Stomach (tissue), 9 donors: Measurements from ENCODE around the gene KIR3DL2. TPM values are rescaled to one million over a fixed set of nuclear protein-coding genes. Genes with fewer than 3 reads are reported as not detected.
"Not testable (repeated sequence)": the region's sequence is repeated elsewhere in the genome, so short reads cannot be mapped to it uniquely, and the experiment has no call there.

Experiments used
- DNase-seq, 2 donors: peaks; one replicate each; pipeline versions ENCODE4 v3.0.0 to v3.0.0-alpha.2; 2013 to 2019
- H3K27ac ChIP-seq, 5 donors: fragments of 200-600 bp in 4 of 5; sonication (generic) in 4 of 5; one replicate each; pipeline ENCODE4 v1.5.1; 2013 to 2019; ENCODE audit warnings: mild to moderate bottlenecking in 1 of 5, moderate library complexity in 1 of 5
- H3K27me3 ChIP-seq, 3 donors: fragments of 200-600 bp; sonication (generic); one replicate each; pipeline ENCODE4 v1.5.1; 2017 to 2019; ENCODE audit warnings: mixed run types in 1 of 3
- H3K36me3 ChIP-seq, 4 donors: fragments of 200-600 bp; sonication (generic); 1 replicate in 3 of 4; 2 replicates in 1 of 4; pipeline ENCODE4 v1.5.1; 2016 to 2019
- H3K4me1 ChIP-seq, 4 donors: fragments of 200-600 bp; sonication (generic); one replicate each; pipeline ENCODE4 v1.5.1; 2016 to 2019
- H3K4me3 ChIP-seq, 4 donors: fragments of 200-600 bp; sonication (generic) in 3 of 4; one replicate each; pipeline ENCODE4 v1.5.1; 2016 to 2019; ENCODE audit warnings: mild to moderate bottlenecking in 1 of 4
- H3K9me3 ChIP-seq, 4 donors: fragments of 200-600 bp; sonication (generic); one replicate each; pipeline ENCODE4 v1.5.1; 2016 to 2019
- CTCF ChIP-seq, 7 experiments: fragments of 450-650 bp in 4 of 7; fragments of 200-600 bp in 3 of 7; sonication (generic) in 3 of 7; IDR thresholded peaks; one replicate each; pipeline ENCODE4 v1.5.1; 2016 to 2019; ENCODE audit warnings: antibody characterized with exemption in 7 of 7, control low read depth in 2 of 7, mild to moderate bottlenecking in 1 of 7
- EP300 ChIP-seq: sonication (generic); formaldehyde crosslinking; IDR thresholded peaks from one replicate; pipeline ENCODE4 v1.6.1; 2017; ENCODE audit warnings: antibody characterized with exemption
- POLR2A ChIP-seq, 4 donors: fragments of 450-650 bp; IDR thresholded peaks; one replicate each; pipeline ENCODE4 v1.6.1; 2016; ENCODE audit warnings: antibody characterized with exemption in 4 of 4, control low read depth in 2 of 4, mild to moderate bottlenecking in 1 of 4, moderate library complexity in 1 of 4
- POLR2AphosphoS5 ChIP-seq, 3 donors: sonication (generic); formaldehyde crosslinking; IDR thresholded peaks; one replicate each; pipeline ENCODE4 v1.6.1; 2016; ENCODE audit warnings: antibody characterized with exemption in 3 of 3
- WGBS, 5 donors: extraction: QIAGEN DNeasy Blood & Tissue Kit in 3 of 5; methylation state at CpG; one replicate each; pipeline versions ENCODE4 v1.1.5 to v1.1.7; 2013 to 2018; 5-methylcytosine and 5-hydroxymethylcytosine counted together
- intact Hi-C: fragments of 100-400 bp; cut with DNase I; formaldehyde crosslinking; loops from one replicate; pipeline ENCODE4 v1.15.1; 2023; ENCODE audit warnings: low total_unique reads
- polyA plus RNA-seq, 3 donors: library from polyadenylated mRNA; stranded (reverse); fragments of 200-250 nt; gene quantifications; one replicate each; pipeline ENCODE4 v1.2.3, GENCODE V29; 2013
- total RNA-seq, 5 donors: library from RNA; depleted of rRNA; stranded (reverse); fragments of >200 nt; gene quantifications; one replicate each; pipeline versions ENCODE4 v1.1.0 to v1.2.3, GENCODE V29; 2014 to 2016
- donor health status: healthy with polysubstance abuse.
- donor health status: Bipolar disorder and iron deficiency.
- donor health status: healthy.

The KIR3DL2 gene
- total and polyA plus RNA-seq, 8 donors: not detected

GRCh38 chr19:54843171-54843570 is 7.1 kb upstream of the KIR3DL2 start:
- DNase-seq, intact Hi-C loops, H3K4me3 ChIP-seq, H3K27ac ChIP-seq, H3K27me3 ChIP-seq, H3K9me3 ChIP-seq, H3K36me3 ChIP-seq, H3K4me1 ChIP-seq: not testable (repeated sequence)
- 60 to 77% (median 69%) methylated on average over 7 to 8 of the region's 8 CpGs for WGBS, 5 donors

DNA sequence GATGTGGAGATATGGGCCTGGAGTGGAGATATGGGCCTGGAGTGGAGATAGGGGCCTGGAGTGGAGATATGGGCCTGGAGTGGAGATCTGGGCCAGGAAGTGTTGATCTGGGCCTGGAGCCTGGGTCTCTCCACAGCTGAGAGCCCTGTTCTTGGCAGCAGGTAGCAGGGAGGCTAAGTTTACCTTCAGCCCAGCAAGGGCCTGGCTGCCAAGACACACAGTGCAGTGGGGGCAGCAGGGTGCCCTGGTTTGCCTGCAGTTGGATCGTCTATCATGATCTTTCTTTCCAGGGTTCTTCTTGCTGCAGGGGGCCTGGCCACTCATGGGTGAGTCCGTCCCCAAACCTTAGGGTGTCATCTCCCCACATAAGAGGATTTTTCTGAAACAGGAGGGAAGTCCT is 687 bp downstream of the KIR3DL2 start:
- Histone ChIP-seq H3K4me1 (no peaks in the 10 kb centered on the region), H3K4me3 (no peak overlapping the region), H3K9me3 (peaks cover 0 to 7% (median 0%) of the 10 kb centered on the region in 4 donors), H3K27me3 (peaks cover 0 to 8% (median 0%) of the 10 kb centered on the region in 3 donors), H3K36me3 (no peaks in the 10 kb centered on the region), H3K27ac (no peak overlapping the region)
- WGBS, 5 donors: 0 to 54% (median 28%) methylated on average over 1 to 2 of the region's 2 CpGs
- intact Hi-C loops: no loop called here
- TF ChIP-seq POLR2AphosphoS5 (IDR thresholded peaks at IDR 0.05): no peak
- no peak for TF ChIP-seq POLR2A (IDR thresholded peaks at IDR 0.05)
- TF ChIP-seq EP300: no peak
- no peak for DNase-seq

DNA sequence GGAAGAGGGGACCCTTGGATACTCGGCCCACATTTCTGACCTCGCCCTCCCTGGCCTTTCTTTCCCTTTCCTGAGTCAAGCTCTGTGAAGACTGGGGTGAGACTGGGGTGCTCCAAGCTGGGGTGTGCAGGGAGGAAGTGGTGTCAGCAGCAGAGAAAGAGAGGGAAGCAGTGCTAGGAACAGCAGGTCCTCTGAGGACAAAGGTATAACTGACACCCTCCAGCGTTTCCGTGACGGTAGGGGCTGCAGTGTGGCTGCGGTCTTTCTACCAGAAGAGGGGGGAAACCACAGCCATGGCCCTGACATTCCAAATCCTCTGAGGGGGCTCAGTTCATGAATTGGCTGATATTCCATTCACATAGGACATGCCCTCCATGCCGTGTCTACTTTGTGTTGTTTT is 1.1 kb downstream of the KIR3DL2 start:
- intact Hi-C loops: no loop called here

DNA sequence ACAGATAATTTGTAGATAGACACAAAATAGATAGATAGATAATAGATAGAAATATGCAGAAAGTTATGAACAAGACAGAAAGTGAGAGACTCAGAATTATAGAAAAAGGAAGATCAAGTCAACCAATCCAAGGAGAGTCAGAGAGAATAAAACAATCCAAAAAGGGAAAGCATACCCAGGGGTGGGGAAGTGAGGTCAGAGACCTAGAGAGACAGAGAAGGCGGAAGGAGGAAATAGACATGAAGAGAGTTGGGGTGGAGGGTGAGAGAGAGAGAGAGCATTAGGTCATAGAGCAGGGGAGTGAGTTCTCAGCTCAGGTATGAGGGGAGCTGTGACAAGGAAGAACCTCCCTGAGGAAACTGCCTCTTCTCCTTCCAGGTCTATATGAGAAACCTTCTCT is 5.0 kb downstream of the KIR3DL2 start:
- H3K27ac ChIP-seq, H3K4me1 ChIP-seq, H3K36me3 ChIP-seq, H3K4me3 ChIP-seq, H3K27me3 ChIP-seq, H3K9me3 ChIP-seq, DNase-seq, intact Hi-C loops: not testable (repeated sequence)
- 47 to 72% (median 61%) methylated on average over 1 of the region's 1 CpG for WGBS, 5 donors

More for the DNA sequence above, 1.1 kb downstream of the KIR3DL2 start:
- no peak overlapping the region for H3K4me3 ChIP-seq
- WGBS, 5 donors: 70 to 91% (median 86%) methylated on average over 7 of the region's 7 CpGs
- no peak overlapping the region for H3K27ac ChIP-seq
- no peaks in the 10 kb centered on the region for H3K4me1 ChIP-seq
- TF ChIP-seq POLR2A (IDR thresholded peaks at IDR 0.05) (no peak), POLR2AphosphoS5 (IDR thresholded peaks at IDR 0.05) (no peak), CTCF (IDR thresholded peaks at IDR 0.05) (no peak), EP300 (no peak)
- no peaks in the 10 kb centered on the region for H3K36me3 ChIP-seq
- peaks cover 0 to 4% (median 0%) of the 10 kb centered on the region in 4 donors for H3K9me3 ChIP-seq
- DNase-seq: no peak
- peaks cover 0 to 8% (median 0%) of the 10 kb centered on the region in 3 donors for H3K27me3 ChIP-seq

DNA sequence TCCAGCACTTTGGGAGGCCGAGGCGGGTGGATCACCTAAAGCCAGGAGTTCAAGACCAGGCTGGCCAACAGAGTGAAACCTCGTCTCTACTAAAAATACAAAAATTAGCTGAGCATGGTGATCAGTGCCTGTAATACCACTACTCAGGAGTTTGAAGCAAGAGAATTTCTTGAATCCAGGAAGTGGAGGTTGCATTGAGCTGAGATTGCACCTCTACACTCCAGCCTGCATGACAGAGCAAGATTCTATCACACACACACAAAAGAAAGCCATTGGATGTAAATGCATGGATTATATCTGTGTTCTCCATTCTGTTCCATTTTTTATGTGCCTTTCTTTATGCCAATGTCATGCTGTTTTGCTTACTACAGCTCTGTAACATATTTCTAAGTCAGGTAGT is 8.2 kb downstream of the KIR3DL2 start:
- H3K9me3 ChIP-seq, H3K4me1 ChIP-seq, H3K27ac ChIP-seq, intact Hi-C loops, H3K27me3 ChIP-seq, DNase-seq, H3K4me3 ChIP-seq, H3K36me3 ChIP-seq: not testable (repeated sequence)
- 69 to 93% (median 78%) methylated on average over 3 of the region's 3 CpGs for WGBS, 5 donors

DNA sequence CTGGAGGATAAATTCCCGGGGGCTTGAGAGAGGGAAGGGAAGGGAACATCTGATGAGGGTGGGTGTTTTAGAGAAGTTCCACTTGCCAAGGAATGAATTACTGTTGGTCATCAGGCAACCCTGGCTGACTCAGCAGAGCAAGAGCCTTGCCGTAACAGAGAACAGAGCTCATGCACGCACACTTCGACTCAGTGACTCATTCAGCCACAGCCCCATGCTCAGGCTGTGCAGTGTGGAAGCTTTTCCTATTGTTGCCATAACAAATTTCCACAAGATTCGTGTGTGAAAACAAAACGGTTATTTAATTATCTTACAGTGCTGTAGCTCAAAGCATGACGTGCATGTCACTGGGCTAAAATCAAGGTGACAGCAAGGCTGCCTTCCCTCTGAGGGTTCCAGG is 9.2 kb downstream of the KIR3DL2 start:
- H3K9me3 ChIP-seq, intact Hi-C loops, H3K36me3 ChIP-seq, H3K4me1 ChIP-seq, H3K27me3 ChIP-seq, H3K27ac ChIP-seq, H3K4me3 ChIP-seq, DNase-seq: not testable (repeated sequence)
- WGBS, 5 donors: 68 to 80% (median 77%) methylated on average over 7 of the region's 7 CpGs

GRCh38 chr19:54863459-54863858 is 13.2 kb downstream of the KIR3DL2 start:
- 96 to 100% methylated on average over 2 of the region's 3 CpGs; no CpG with 5 or more reads in 3 of the 5 donors for WGBS, 5 donors
- intact Hi-C loops, H3K4me1 ChIP-seq, H3K9me3 ChIP-seq, H3K27me3 ChIP-seq, H3K36me3 ChIP-seq, H3K27ac ChIP-seq, H3K4me3 ChIP-seq, DNase-seq: not testable (repeated sequence)

GRCh38 chr19:54871696-54872095 is 21.5 kb downstream of the KIR3DL2 start:
- TF ChIP-seq POLR2A (IDR thresholded peaks at IDR 0.05) (no peak), POLR2AphosphoS5 (IDR thresholded peaks at IDR 0.05) (no peak), CTCF (IDR thresholded peaks at IDR 0.05) (no peak), EP300 (no peak)
- Histone ChIP-seq H3K36me3 (no peaks in the 10 kb centered on the region), H3K27ac (no peak overlapping the region), H3K4me3 (no peak overlapping the region), H3K4me1 (no peaks in the 10 kb centered on the region), H3K9me3 (peaks cover 0 to 12% (median 8%) of the 10 kb centered on the region in 4 donors), H3K27me3 (peaks cover 0 to 5% (median 0%) of the 10 kb centered on the region in 3 donors)
- no peak for DNase-seq
- intact Hi-C loops: no loop called here
- 35 to 51% (median 41%) methylated on average over 3 of the region's 3 CpGs for WGBS, 5 donors
